Parathyroid adenoma (tissue), 2 donors: ENCODE measurements around the gene GK.

Experiments
- H2AFZ ChIP-seq: fragments of 300-600 bp; sonication (generic); one replicate; pipeline ENCODE4 v1.7.0; 2017; ENCODE audit warnings: antibody characterized with exemption, mild to moderate bottlenecking
- H3K27ac ChIP-seq: fragments of 300-600 bp; sonication (generic); one replicate; pipeline ENCODE4 v1.7.0; 2017
- H3K27me3 ChIP-seq: fragments of 300-600 bp; sonication (generic); one replicate; pipeline ENCODE4 v1.7.0; 2017; ENCODE audit warnings: low read length; ENCODE audit not compliant: control insufficient read depth, insufficient read depth
- H3K36me3 ChIP-seq: fragments of 300-600 bp; sonication (generic); one replicate; pipeline ENCODE4 v1.7.0; 2017; ENCODE audit warnings: low read length; ENCODE audit not compliant: control insufficient read depth, insufficient read depth
- H3K4me1 ChIP-seq: fragments of 300-600 bp; sonication (generic); one replicate; pipeline ENCODE4 v1.7.0; 2017; ENCODE audit warnings: control low read depth
- H3K4me2 ChIP-seq: fragments of 300-600 bp; sonication (generic); one replicate; pipeline ENCODE4 v1.7.0; 2017; ENCODE audit warnings: low read length
- H3K4me3 ChIP-seq: fragments of 300-600 bp; sonication (generic); one replicate; pipeline ENCODE4 v1.7.0; 2017; ENCODE audit warnings: low read depth, low read length
- H3K79me2 ChIP-seq: fragments of 300-600 bp; sonication (generic); one replicate; pipeline ENCODE4 v1.7.0; 2017; ENCODE audit warnings: control low read depth
- H3K9ac ChIP-seq: fragments of 300-600 bp; sonication (generic); one replicate; pipeline ENCODE4 v1.7.0; 2017; ENCODE audit warnings: mild to moderate bottlenecking
- H3K9me3 ChIP-seq: fragments of 300-600 bp; sonication (generic); one replicate; pipeline ENCODE4 v1.7.0; 2017; ENCODE audit warnings: low read length; ENCODE audit not compliant: control insufficient read depth
- CTCF ChIP-seq: fragments of 300-600 bp; sonication (generic); IDR thresholded peaks from one replicate; pipeline ENCODE4 v1.7.0; 2017; ENCODE audit warnings: antibody characterized with exemption, mild to moderate bottlenecking
- donor health status: primary hyperparathyroidism.

Gene GK

GRCh38 chrX:30702736-30703135, 49.5 kb downstream of the GK start:
- no peak overlapping the region for H2AFZ ChIP-seq
- no peaks in the 10 kb centered on the region for H3K27me3 ChIP-seq
- no peak overlapping the region for H3K4me2 ChIP-seq
- H3K27ac ChIP-seq: no peak overlapping the region
- H3K9me3 ChIP-seq: no peaks in the 10 kb centered on the region
- no peak overlapping the region for H3K4me3 ChIP-seq
- no peaks in the 10 kb centered on the region for H3K79me2 ChIP-seq
- no peak overlapping the region for H3K9ac ChIP-seq
- H3K36me3 ChIP-seq: no peaks in the 10 kb centered on the region
- H3K4me1 ChIP-seq: no peaks in the 10 kb centered on the region
- TF ChIP-seq CTCF: no peak

- Histone ChIP-seq H3K79me2 (no peaks in the 10 kb centered on the region), H3K36me3 (no peaks in the 10 kb centered on the region), H3K4me3 (no peak overlapping the region), H2AFZ (no peak overlapping the region), H3K4me1 (no peaks in the 10 kb centered on the region), H3K9me3 (no peaks in the 10 kb centered on the region), H3K9ac (no peak overlapping the region), H3K27me3 (no peaks in the 10 kb centered on the region), H3K27ac (no peak overlapping the region), H3K4me2 (no peak overlapping the region)
- no peak for TF ChIP-seq CTCF
Measured at GRCh38 chrX:30706216-30706775, 53.1 kb downstream of the GK start.

GRCh38 chrX:30712214-30712613, 59.0 kb downstream of the GK start:
- H3K4me3 ChIP-seq: no peak overlapping the region
- H2AFZ ChIP-seq: no peak overlapping the region
- H3K36me3 ChIP-seq: no peaks in the 10 kb centered on the region
- no peak for TF ChIP-seq CTCF
- H3K9ac ChIP-seq: no peak overlapping the region
- H3K9me3 ChIP-seq: no peaks in the 10 kb centered on the region
- H3K4me2 ChIP-seq: no peak overlapping the region
- H3K79me2 ChIP-seq: no peaks in the 10 kb centered on the region
- H3K4me1 ChIP-seq: no peaks in the 10 kb centered on the region
- H3K27me3 ChIP-seq: no peaks in the 10 kb centered on the region
- H3K27ac ChIP-seq: no peak overlapping the region

GRCh38 chrX:30713061-30713525, 59.9 kb downstream of the GK start:
- no peaks in the 10 kb centered on the region for H3K36me3 ChIP-seq
- H3K4me2 ChIP-seq: no peak overlapping the region
- peak; percentile 34 for TF ChIP-seq CTCF
- no peak overlapping the region for H3K9ac ChIP-seq
- no peaks in the 10 kb centered on the region for H3K9me3 ChIP-seq
- H3K79me2 ChIP-seq: no peaks in the 10 kb centered on the region
- H3K27me3 ChIP-seq: no peaks in the 10 kb centered on the region
- no peak overlapping the region for H3K27ac ChIP-seq
- H2AFZ ChIP-seq: no peak overlapping the region
- H3K4me3 ChIP-seq: no peak overlapping the region
- H3K4me1 ChIP-seq: no peaks in the 10 kb centered on the region

- Histone ChIP-seq H3K27ac (no peak overlapping the region), H3K4me3 (no peak overlapping the region), H3K36me3 (no peaks in the 10 kb centered on the region), H3K4me2 (no peak overlapping the region), H2AFZ (no peak overlapping the region), H3K9ac (no peak overlapping the region), H3K4me1 (no peaks in the 10 kb centered on the region), H3K27me3 (no peaks in the 10 kb centered on the region), H3K79me2 (no peaks in the 10 kb centered on the region), H3K9me3 (no peaks in the 10 kb centered on the region)
- no peak for TF ChIP-seq CTCF
Measured at GRCh38 chrX:30714138-30714537, 60.9 kb downstream of the GK start.
